CD1c-positive myeloid dendritic cell (primary cell): Measurements from ENCODE around the gene S100Z.
"Not testable (repeated sequence)": the region's sequence is repeated elsewhere in the genome, so short reads cannot be mapped to it uniquely, and the experiment has no call there.

Source experiments
- DNase-seq: peaks from one replicate; pipeline ENCODE4 v3.0.0-alpha.2; 2016; ENCODE audit errors: extremely low spot score

S100Z gene

GRCh38 chr5:76874088-76874581 lies 24.3 kb downstream of the S100Z start:
- DNase-seq, result peak; percentile 35

GRCh38 chr5:76888733-76889300 lies 39.0 kb downstream of the S100Z start:
- no peak for DNase-seq

GRCh38 chr5:76893294-76893693 lies 43.5 kb downstream of the S100Z start:
- DNase-seq, result no peak

GRCh38 chr5:76896196-76896595 lies 46.4 kb downstream of the S100Z start:
- DNase-seq, result no peak

GRCh38 chr5:76901522-76901921 lies 51.7 kb downstream of the S100Z start:
- no peak for DNase-seq

- no peak for DNase-seq
Measured at GRCh38 chr5:76908166-76908565, 58.4 kb downstream of the S100Z start.

GRCh38 chr5:76910344-76910933 lies 60.6 kb downstream of the S100Z start:
- not testable (repeated sequence) for DNase-seq

GRCh38 chr5:76914671-76915070 lies 64.9 kb downstream of the S100Z start:
- not testable (repeated sequence) for DNase-seq

GRCh38 chr5:76918539-76918938 lies 68.7 kb downstream of the S100Z start:
- DNase-seq, result no peak

GRCh38 chr5:76920491-76920890 lies 70.7 kb downstream of the S100Z start:
- DNase-seq, result no peak

GRCh38 chr5:76926329-76927105 lies 76.7 kb downstream of the S100Z start:
- DNase-seq, result no peak

GRCh38 chr5:76927961-76928360 lies 78.1 kb downstream of the S100Z start:
- DNase-seq, result no peak

GRCh38 chr5:76930083-76930482 lies 80.3 kb downstream of the S100Z start:
- no peak for DNase-seq

- no peak for DNase-seq
Measured at GRCh38 chr5:76938177-76938576, 88.4 kb downstream of the S100Z start.

- DNase-seq, result no peak
Measured at GRCh38 chr5:76941000-76941399, 91.2 kb downstream of the S100Z start.

- no peak for DNase-seq
Measured at GRCh38 chr5:76941442-76941841, 91.6 kb downstream of the S100Z start.

- DNase-seq, result no peak
Measured at GRCh38 chr5:76942581-76942980, 92.8 kb downstream of the S100Z start.

GRCh38 chr5:76943006-76943405 lies 93.2 kb downstream of the S100Z start:
- no peak for DNase-seq

- no peak for DNase-seq
Measured at GRCh38 chr5:76944638-76945037, 94.8 kb downstream of the S100Z start.

GRCh38 chr5:76945238-76945637 lies 95.4 kb downstream of the S100Z start:
- DNase-seq, result not testable (repeated sequence)

GRCh38 chr5:76946090-76946489 lies 96.3 kb downstream of the S100Z start:
- DNase-seq, result no peak

GRCh38 chr5:76947082-76947503 lies 97.3 kb downstream of the S100Z start:
- DNase-seq, result no peak
